Thoracic aorta (tissue), 2 donors: Measurements from ENCODE around the gene MT3. TPM values are rescaled to one million over a fixed set of nuclear protein-coding genes. Genes with fewer than 3 reads are reported as not detected.
A peak's percentile ranks its signal among the peaks of the same experiment; 100 is the strongest.
"Not testable (repeated sequence)": the region's sequence is repeated elsewhere in the genome, so short reads cannot be mapped to it uniquely, and the experiment has no call there.

Source experiments
- ATAC-seq: fragments of 150-250 bp; one replicate; pipeline ENCODE4 v1.8.0; 2017; ENCODE audit warnings: low read depth; ENCODE audit not compliant: insufficient number of reproducible peaks, low FRiP score
- DNase-seq: peaks from one replicate; pipeline ENCODE4 v3.0.0-alpha.2; 2020; ENCODE audit warnings: low spot score
- H3K27ac ChIP-seq, 2 donors: fragments of 200-600 bp; sonication (generic); 1 replicate in 1 of 2; 2 replicates in 1 of 2; pipeline ENCODE4 v1.5.1; 2016; ENCODE audit warnings: mild to moderate bottlenecking in 2 of 2, moderate library complexity in 2 of 2
- H3K27me3 ChIP-seq: fragments of 200-600 bp; sonication (generic); replicated peaks from 2 replicates; pipeline ENCODE4 v1.6.0; 2016; ENCODE audit warnings: mild to moderate bottlenecking; ENCODE audit not compliant: insufficient read depth
- H3K36me3 ChIP-seq: fragments of 200-600 bp; sonication (generic); one replicate; pipeline ENCODE4 v1.5.1; 2016
- H3K4me1 ChIP-seq, 2 donors: fragments of 200-600 bp; sonication (generic); 1 replicate in 1 of 2; 2 replicates in 1 of 2; pipeline versions ENCODE4 v1.5.1 to v1.6.0; 2016; ENCODE audit warnings: low read depth in 2 of 2, mild to moderate bottlenecking in 1 of 2; ENCODE audit not compliant: control insufficient read depth in 1 of 2
- H3K4me3 ChIP-seq: fragments of 200-600 bp; sonication (generic); 2 replicates; pipeline ENCODE4 v1.5.1; 2016; ENCODE audit warnings: mild to moderate bottlenecking
- H3K9me3 ChIP-seq: fragments of 200-600 bp; sonication (generic); 2 replicates; pipeline ENCODE4 v1.5.1; 2016
- CTCF ChIP-seq: fragments of 200-600 bp; sonication (generic); IDR thresholded peaks from one replicate; pipeline ENCODE4 v1.5.1; 2019; ENCODE audit warnings: antibody characterized with exemption
- total RNA-seq, 2 donors: library from RNA; depleted of rRNA; stranded (reverse); fragments of >200 nt; gene quantifications; one replicate each; pipeline versions ENCODE4 v1.1.0 to v1.2.3, GENCODE V29; 2016

MT3 gene
- total RNA-seq, 2 donors from 2014 or later = not detected

- Histone ChIP-seq H3K36me3 (no peaks in the 10 kb centered on the region), H3K4me1 (no peaks in the 10 kb centered on the region), H3K4me3 (no peak overlapping the region), H3K9me3 (no peaks in the 10 kb centered on the region), H3K27me3 (no peaks in the 10 kb centered on the region), H3K27ac (no peak overlapping the region)
- DNase-seq = no peak
- no peak for ATAC-seq
- no peak for TF ChIP-seq CTCF
Observed at GRCh38 chr16:56580391-56581048, 8.8 kb upstream of the MT3 start.

DNA sequence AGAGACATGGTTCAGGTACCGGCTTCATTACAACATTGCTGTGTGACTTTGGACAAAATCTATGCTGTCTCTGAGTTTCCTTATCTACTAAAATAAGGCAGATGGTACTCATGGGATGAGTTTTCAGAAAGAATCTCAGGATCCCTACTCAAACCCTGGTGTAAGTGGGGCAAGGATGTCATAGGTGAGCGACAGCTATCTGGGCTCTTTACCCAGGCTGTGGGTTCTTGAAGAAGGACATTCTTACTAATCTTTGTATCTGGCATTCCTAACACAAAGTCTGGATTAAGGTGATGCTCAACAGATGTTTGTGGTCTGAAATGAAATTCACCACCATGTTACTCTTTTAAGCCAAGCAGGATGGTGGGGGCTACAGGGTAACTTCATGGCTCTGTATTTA, 6.4 kb upstream of the MT3 start:
- not testable (repeated sequence) for DNase-seq, H3K27me3 ChIP-seq, H3K9me3 ChIP-seq, H3K36me3 ChIP-seq, H3K4me1 ChIP-seq, H3K27ac ChIP-seq, ATAC-seq, H3K4me3 ChIP-seq

- peaks cover 6% of the 10 kb centered on the region for H3K27me3 ChIP-seq
- no peak for DNase-seq
- TF ChIP-seq CTCF = no peak
- no peaks in the 10 kb centered on the region for H3K36me3 ChIP-seq
- no peak overlapping the region for H3K4me3 ChIP-seq
- no peaks in the 10 kb centered on the region for H3K4me1 ChIP-seq
- no peak for ATAC-seq
- no peak overlapping the region for H3K27ac ChIP-seq
- no peaks in the 10 kb centered on the region for H3K9me3 ChIP-seq
Observed at GRCh38 chr16:56583351-56584168, 5.8 kb upstream of the MT3 start.

- Histone ChIP-seq H3K4me3 (no peak overlapping the region), H3K27me3 (peaks cover 11% of the 10 kb centered on the region), H3K27ac (no peak overlapping the region), H3K9me3 (no peaks in the 10 kb centered on the region), H3K4me1 (peaks cover 4 to 5% of the 10 kb centered on the region in 2 donors), H3K36me3 (no peaks in the 10 kb centered on the region)
- no peak for TF ChIP-seq CTCF
- ATAC-seq (no peak), DNase-seq (no peak)
Observed at GRCh38 chr16:56584276-56584675, 5.1 kb upstream of the MT3 start.

DNA sequence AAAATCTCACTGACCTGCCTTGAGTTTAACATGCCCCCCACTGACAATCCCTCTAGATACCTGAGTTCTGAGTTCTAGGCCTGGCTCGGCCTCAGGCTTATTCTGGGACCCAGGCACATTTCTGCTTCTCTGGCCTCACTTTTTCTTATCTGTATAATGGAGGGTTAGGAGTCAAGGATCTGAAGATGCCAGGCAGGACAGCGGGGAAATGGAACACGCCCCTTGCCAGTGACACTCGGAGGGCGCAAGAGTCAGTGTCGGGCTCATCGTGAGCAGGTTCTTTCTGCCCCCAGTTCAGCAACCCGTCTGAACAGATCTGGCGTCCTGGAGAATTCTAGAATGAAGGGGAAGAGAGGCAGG, 567 bp upstream of the MT3 start:
- Histone ChIP-seq H3K36me3 (no peaks in the 10 kb centered on the region), H3K9me3 (no peaks in the 10 kb centered on the region), H3K4me3 (peak overlapping the region; percentile 68), H3K27ac (no peak overlapping the region), H3K27me3 (peaks cover 11% of the 10 kb centered on the region), H3K4me1 (peaks cover 7 to 11% of the 10 kb centered on the region in 2 donors)
- no peak for DNase-seq
- TF ChIP-seq CTCF = no peak
- ATAC-seq = no peak
